HG02884 (cell line): ENCODE data around the gene STXBP4.

ENCODE experiments used
- ATAC-seq: cut with Tn5 transposase; IDR thresholded peaks from one replicate; pipeline ENCODE4 v1.9.1; 2021; ENCODE audit warnings: mild to moderate bottlenecking, moderate library complexity; ENCODE audit not compliant: unreplicated experiment

Gene STXBP4

GRCh38 chr17:55110521-55110920, 142.0 kb downstream of the STXBP4 start:
- no peak for ATAC-seq

GRCh38 chr17:55114283-55114682, 145.7 kb downstream of the STXBP4 start:
- ATAC-seq, result no peak

GRCh38 chr17:55116440-55116914, 147.9 kb downstream of the STXBP4 start:
- no peak for ATAC-seq

- no peak for ATAC-seq
These were observed 148.6 kb downstream of the STXBP4 start for GRCh38 chr17:55117164-55117563.

GRCh38 chr17:55120651-55121050, 152.1 kb downstream of the STXBP4 start:
- no peak for ATAC-seq

- no peak for ATAC-seq
These were observed 152.7 kb downstream of the STXBP4 start for GRCh38 chr17:55121268-55121667.

GRCh38 chr17:55122114-55122513, 153.5 kb downstream of the STXBP4 start:
- ATAC-seq, result no peak

- no peak for ATAC-seq
These were observed 156.3 kb downstream of the STXBP4 start for GRCh38 chr17:55124730-55125360.

GRCh38 chr17:55133583-55133982, 165.0 kb downstream of the STXBP4 start:
- ATAC-seq, result no peak

- ATAC-seq, result no peak
These were observed 166.1 kb downstream of the STXBP4 start for GRCh38 chr17:55134486-55135157.

GRCh38 chr17:55140809-55141208, 172.2 kb downstream of the STXBP4 start:
- no peak for ATAC-seq

GRCh38 chr17:55144518-55144917, 176.0 kb downstream of the STXBP4 start:
- no peak for ATAC-seq

- no peak for ATAC-seq
These were observed 180.9 kb downstream of the STXBP4 start for GRCh38 chr17:55149485-55149884.

GRCh38 chr17:55152236-55152635, 183.7 kb downstream of the STXBP4 start:
- no peak for ATAC-seq

GRCh38 chr17:55154101-55154500, 185.5 kb downstream of the STXBP4 start:
- no peak for ATAC-seq

GRCh38 chr17:55155856-55156560, 187.4 kb downstream of the STXBP4 start:
- ATAC-seq, result no peak

- no peak for ATAC-seq
These were observed 188.6 kb downstream of the STXBP4 start for GRCh38 chr17:55157165-55157564.

- no peak for ATAC-seq
These were observed 189.9 kb downstream of the STXBP4 start for GRCh38 chr17:55158439-55158838.

- no peak for ATAC-seq
These were observed 190.7 kb downstream of the STXBP4 start for GRCh38 chr17:55159251-55159650.

- no peak for ATAC-seq
These were observed 191.9 kb downstream of the STXBP4 start for GRCh38 chr17:55160501-55160900.

GRCh38 chr17:55161935-55162555, 193.5 kb downstream of the STXBP4 start:
- no peak for ATAC-seq

- no peak for ATAC-seq
These were observed 194.0 kb downstream of the STXBP4 start for GRCh38 chr17:55162556-55162946.
